Motor neuron (in vitro differentiated cells): ENCODE results near the gene RAI2. TPM values are rescaled to one million over a fixed set of nuclear protein-coding genes. Genes with fewer than 3 reads are reported as not detected.
A peak's percentile ranks its signal among the peaks of the same experiment; 100 is the strongest.

Source experiments
- ATAC-seq, 8 experiments: fragments of 200-7000 bp; cut with Tn5 transposase; replicated peaks in 6 of 8; 2 replicates each; pipeline ENCODE4 v1.8.0; 2021; ENCODE audit warnings: mild to moderate bottlenecking in 8 of 8, moderate library complexity in 8 of 8
- H3K27ac ChIP-seq, 2 donors: fragments of 250-450 bp; sonication (Bioruptor Pico); 2 replicates each; pipeline ENCODE4 v1.9.0; 2021; ENCODE audit warnings: antibody characterized with exemption in 2 of 2, mild to moderate bottlenecking in 2 of 2, moderate library complexity in 1 of 2
- H3K4me1 ChIP-seq, 2 donors: fragments of 250-450 bp; sonication (Bioruptor Pico); replicated peaks in 1 of 2; 2 replicates each; pipeline ENCODE4 v1.6.1; 2021; ENCODE audit warnings: antibody characterized with exemption in 2 of 2, mild to moderate bottlenecking in 2 of 2, moderate library complexity in 1 of 2
- H3K4me3 ChIP-seq, 5 donors: fragments of 250-450 bp; sonication (Bioruptor Pico); 2 replicates each; pipeline ENCODE4 v1.9.0; 2021; ENCODE audit warnings: antibody characterized with exemption in 5 of 5, mild to moderate bottlenecking in 5 of 5, moderate library complexity in 4 of 5
- WGBS, 10 experiments: fragments of 450-650 bp; shearing (Covaris generic); methylation state at CpG; one replicate each; pipeline ENCODE4 v1.0.0; 2022; 5-methylcytosine and 5-hydroxymethylcytosine counted together
- in situ Hi-C, 9 experiments: fragments of 400-800 bp; cut with MboI; loops; one replicate each; pipeline ENCODE4 v1.15.0; 2021; ENCODE audit warnings: low sequenced_read_pairs in 9 of 9, low pct_unique_long_range_greater_than_20kb in 2 of 9; ENCODE audit not compliant: unreplicated experiment in 9 of 9
- total RNA-seq, 8 experiments: library from RNA; unstranded; fragments of 300-600 nt; gene quantifications; 2 replicates each; pipeline versions ENCODE4 v1.2.3 to v1.2.4, GENCODE V29; 2022

The RAI2 gene
- total RNA-seq, 8 experiments from 2014 or later: 0.52 to 5.2 (median 3.8) TPM; not detected in 2

- ATAC-seq: no peak
- no peak overlapping the region for H3K4me3 ChIP-seq
- H3K4me1 ChIP-seq: no peaks in the 10 kb centered on the region
- in situ Hi-C loops: no loop called here
- no peak overlapping the region for H3K27ac ChIP-seq
- WGBS, 10 experiments: 0 to 96% (median 32%) methylated on average over 1 to 4 of the region's 4 CpGs; no CpG with 5 or more reads in 5 of the 10 experiments
Measured at GRCh38 chrX:17824980-17825379, 36.1 kb downstream of the RAI2 start.

DNA sequence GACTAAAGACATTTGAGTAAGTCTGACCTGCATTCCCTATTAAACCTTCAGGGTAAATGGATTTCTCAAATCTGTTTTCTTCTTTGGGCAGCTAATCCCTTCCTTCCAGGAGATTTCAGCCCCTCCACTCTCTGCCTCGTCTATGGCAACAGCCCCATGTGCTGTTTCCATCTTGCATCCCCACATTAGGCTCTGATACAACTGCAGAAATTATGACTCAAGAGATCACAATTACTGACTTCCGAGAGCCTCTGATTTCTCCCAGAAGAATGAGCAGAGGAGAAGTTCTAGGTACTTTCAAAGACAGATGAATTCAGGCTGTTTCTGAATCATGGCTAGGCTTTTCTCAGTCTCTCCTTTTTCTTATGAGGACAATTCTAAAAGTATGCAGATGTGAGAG is 38.7 kb downstream of the RAI2 start:
- in situ Hi-C loops: no loop called here
- H3K4me3 ChIP-seq: no peak overlapping the region
- no peaks in the 10 kb centered on the region for H3K4me1 ChIP-seq
- WGBS, 10 experiments: 0 to 100% (median 43%) methylated on average over 1 to 2 of the region's 2 CpGs; no CpG with 5 or more reads in 4 of the 10 experiments
- ATAC-seq: no peak
- no peak overlapping the region for H3K27ac ChIP-seq

GRCh38 chrX:17820100-17820499 is 41.0 kb downstream of the RAI2 start:
- Histone ChIP-seq H3K4me3 (no peak overlapping the region), H3K27ac (no peak overlapping the region), H3K4me1 (no peaks in the 10 kb centered on the region)
- no peak for ATAC-seq
- in situ Hi-C loops: no loop called here
- WGBS, 10 experiments: 34% methylated on average over 3 of the region's 3 CpGs; no CpG with 5 or more reads in 9 of the 10 experiments

GRCh38 chrX:17818726-17819125 is 42.4 kb downstream of the RAI2 start:
- Histone ChIP-seq H3K27ac (no peak overlapping the region), H3K4me3 (no peak overlapping the region), H3K4me1 (no peaks in the 10 kb centered on the region)
- 28 to 100% (median 31%) methylated on average over 2 to 8 of the region's 11 CpGs; no CpG with 5 or more reads in 5 of the 10 experiments for WGBS, 10 experiments
- ATAC-seq: no peak
- in situ Hi-C loops: no loop called here

GRCh38 chrX:17817251-17817650 is 43.8 kb downstream of the RAI2 start:
- ATAC-seq: peak in 1 of 8 experiments; percentile 76
- Histone ChIP-seq H3K27ac (no peak overlapping the region), H3K4me3 (no peak overlapping the region), H3K4me1 (no peaks in the 10 kb centered on the region)
- WGBS, 10 experiments: 0 to 40% (median 0%) methylated on average over 1 of the region's 1 CpG; no CpG with 5 or more reads in 7 of the 10 experiments
- in situ Hi-C loops: no loop called here

GRCh38 chrX:17814557-17814956 is 46.5 kb downstream of the RAI2 start:
- Histone ChIP-seq H3K27ac (no peak overlapping the region), H3K4me3 (no peak overlapping the region), H3K4me1 (no peaks in the 10 kb centered on the region)
- in situ Hi-C loops: no loop called here
- ATAC-seq: peak in 1 of 8 experiments; percentile 28
- 0 to 60% (median 33%) methylated on average over 1 to 3 of the region's 3 CpGs; no CpG with 5 or more reads in 5 of the 10 experiments for WGBS, 10 experiments

GRCh38 chrX:17814059-17814458 is 47.0 kb downstream of the RAI2 start:
- WGBS, 10 experiments: 33 to 100% (median 78%) methylated on average over 1 to 3 of the region's 3 CpGs; no CpG with 5 or more reads in 6 of the 10 experiments
- in situ Hi-C loops: no loop called here
- no peak overlapping the region for H3K27ac ChIP-seq
- no peaks in the 10 kb centered on the region for H3K4me1 ChIP-seq
- no peak for ATAC-seq
- H3K4me3 ChIP-seq: no peak overlapping the region

DNA sequence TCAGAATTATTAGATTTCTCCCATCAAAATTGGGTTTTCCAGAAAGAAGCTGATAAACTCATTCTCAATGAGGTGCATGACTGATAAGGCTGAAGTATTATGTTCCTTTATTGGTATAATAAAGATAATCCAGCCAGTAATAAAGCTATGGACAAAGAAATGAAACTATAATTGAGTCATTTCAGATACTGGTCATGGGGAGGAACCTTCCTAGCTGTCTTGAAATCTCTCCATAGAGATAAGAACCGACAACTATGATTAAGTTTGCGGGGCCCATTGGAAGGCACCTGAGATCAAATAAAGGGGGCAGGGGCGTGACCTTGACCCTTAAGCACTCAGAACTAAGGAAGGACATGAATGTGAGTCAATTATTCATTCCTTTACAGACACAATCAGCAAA is 47.8 kb downstream of the RAI2 start:
- H3K4me1 ChIP-seq: no peaks in the 10 kb centered on the region
- 10 to 54% (median 50%) methylated on average over 2 to 3 of the region's 3 CpGs; no CpG with 5 or more reads in 7 of the 10 experiments for WGBS, 10 experiments
- H3K4me3 ChIP-seq: no peak overlapping the region
- H3K27ac ChIP-seq: no peak overlapping the region
- in situ Hi-C loops: no loop called here
- no peak for ATAC-seq

- Histone ChIP-seq H3K4me3 (no peak overlapping the region), H3K4me1 (no peaks in the 10 kb centered on the region), H3K27ac (no peak overlapping the region)
- 0 to 40% (median 0%) methylated on average over 1 of the region's 1 CpG; no CpG with 5 or more reads in 5 of the 10 experiments for WGBS, 10 experiments
- ATAC-seq: peak in 1 of 8 experiments; percentile 38
- in situ Hi-C loops: no loop called here
Measured at GRCh38 chrX:17812763-17813162, 48.3 kb downstream of the RAI2 start.

GRCh38 chrX:17809984-17810383 is 51.1 kb downstream of the RAI2 start:
- H3K27ac ChIP-seq: no peak overlapping the region
- WGBS, 10 experiments: 0 to 100% (median 20%) methylated on average over 1 to 4 of the region's 6 CpGs; no CpG with 5 or more reads in 5 of the 10 experiments
- in situ Hi-C loops: no loop called here
- ATAC-seq: no peak
- no peaks in the 10 kb centered on the region for H3K4me1 ChIP-seq
- H3K4me3 ChIP-seq: no peak overlapping the region

- no peak overlapping the region for H3K4me3 ChIP-seq
- no peak for ATAC-seq
- H3K27ac ChIP-seq: no peak overlapping the region
- WGBS, 10 experiments: 32 to 100% (median 88%) methylated on average over 1 to 4 of the region's 4 CpGs; no CpG with 5 or more reads in 7 of the 10 experiments
- H3K4me1 ChIP-seq: no peaks in the 10 kb centered on the region
- in situ Hi-C loops: no loop called here
Measured at GRCh38 chrX:17809273-17809672, 51.8 kb downstream of the RAI2 start.

DNA sequence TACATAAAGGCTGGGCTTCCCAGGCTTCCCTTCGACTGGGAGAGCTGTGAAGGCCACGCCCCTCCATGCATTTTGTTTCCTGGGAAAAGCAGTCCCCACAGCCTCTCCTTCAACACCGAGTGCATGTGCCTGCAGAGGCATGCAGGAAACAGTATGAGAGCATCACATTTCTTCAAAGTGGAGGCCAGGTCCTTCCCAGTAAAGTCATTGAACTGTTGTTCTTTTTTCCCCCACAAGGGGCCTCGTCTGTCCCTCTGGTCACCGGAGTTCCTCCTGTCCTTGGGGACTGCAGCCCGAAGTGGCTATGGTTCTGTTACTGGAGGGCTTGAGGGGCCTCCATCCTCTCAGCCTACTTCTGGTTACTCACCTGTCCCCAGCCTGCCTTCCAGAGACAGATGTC is 56.0 kb downstream of the RAI2 start:
- H3K4me3 ChIP-seq: no peak overlapping the region
- H3K27ac ChIP-seq: no peak overlapping the region
- no peak for ATAC-seq
- in situ Hi-C loops: no loop called here
- WGBS, 10 experiments: 40 to 80% methylated on average over 1 to 4 of the region's 6 CpGs; no CpG with 5 or more reads in 8 of the 10 experiments
- H3K4me1 ChIP-seq: peaks cover 0 to 9% of the 10 kb centered on the region in 2 donors

DNA sequence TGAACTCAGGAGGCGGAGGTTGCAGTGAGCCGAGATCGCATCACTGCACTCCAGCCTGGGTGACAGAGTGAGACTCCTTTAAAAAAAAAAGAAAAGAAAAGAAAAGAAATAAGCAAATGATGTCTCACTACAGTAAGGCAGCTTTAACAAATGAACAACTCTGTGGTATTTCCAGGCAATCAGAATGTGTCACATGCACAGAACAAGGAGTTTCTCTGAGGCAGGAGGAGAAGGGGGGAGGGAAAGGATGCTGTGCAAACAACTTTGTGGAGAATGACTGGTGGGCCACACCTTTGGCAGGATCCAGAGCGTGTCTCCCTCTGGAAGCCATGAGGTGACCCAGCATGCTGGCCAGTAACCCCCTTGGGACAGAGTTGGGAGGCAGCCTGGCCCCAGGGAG is 57.6 kb downstream of the RAI2 start:
- 0 to 65% methylated on average over 1 to 2 of the region's 4 CpGs; no CpG with 5 or more reads in 8 of the 10 experiments for WGBS, 10 experiments
- in situ Hi-C loops: no loop called here
- no peak overlapping the region for H3K4me3 ChIP-seq
- ATAC-seq: peak in 1 of 8 experiments; percentile 55
- peaks cover 0 to 9% of the 10 kb centered on the region in 2 donors for H3K4me1 ChIP-seq
- H3K27ac ChIP-seq: no peak overlapping the region

DNA sequence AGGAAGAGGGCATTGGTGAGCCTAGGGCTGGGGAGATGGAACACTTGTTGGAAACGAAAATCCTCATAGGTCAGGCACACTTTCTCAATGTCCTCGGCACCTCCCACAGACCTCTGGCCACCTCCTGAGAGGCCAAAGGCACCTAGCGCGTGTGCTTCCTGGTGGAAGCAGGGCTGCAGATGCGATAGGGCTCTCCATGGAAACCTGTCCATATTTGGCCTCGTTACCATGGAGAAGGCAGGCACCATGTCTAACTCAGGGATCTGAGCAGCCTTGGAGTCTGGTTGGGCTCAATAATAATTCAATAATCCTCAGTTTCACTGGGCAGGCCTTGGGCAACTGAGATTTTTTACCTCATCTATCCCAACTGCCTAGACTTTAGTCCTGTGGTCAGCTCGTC is 58.3 kb downstream of the RAI2 start:
- H3K4me3 ChIP-seq: no peak overlapping the region
- 0 to 60% (median 18%) methylated on average over 1 to 4 of the region's 7 CpGs; no CpG with 5 or more reads in 7 of the 10 experiments for WGBS, 10 experiments
- peaks cover 0 to 9% of the 10 kb centered on the region in 2 donors for H3K4me1 ChIP-seq
- in situ Hi-C loops: no loop called here
- peak in 5 of 8 experiments; percentile 24 to 63 (median 50) for ATAC-seq
- no peak overlapping the region for H3K27ac ChIP-seq
